Caki2 (cell line): ENCODE data around the gene IL4I1. TPM values are rescaled to one million over a fixed set of nuclear protein-coding genes. Genes with fewer than 3 reads are reported as not detected.
A peak's percentile ranks its signal among the peaks of the same experiment; 100 is the strongest.

ENCODE experiments used
- DNase-seq: peaks from one replicate; pipeline ENCODE4 v3.0.0-alpha.2; 2015; ENCODE audit warnings: low read depth
- in situ Hi-C: cut with HindIII; loops from 2 replicates; pipeline ENCODE4 v1.10.0; 2016; ENCODE audit warnings: low sequenced_read_pairs, low pct_unique_long_range_greater_than_20kb, mixed read lengths
- total RNA-seq: library from RNA; depleted of rRNA; stranded (reverse); fragments of >200 nt; shearing (Covaris generic); gene quantifications from 2 replicates; pipeline ENCODE4 v1.2.3, GENCODE V29; 2014; ENCODE audit warnings: low replicate concordance

IL4I1 gene
- total RNA-seq, 1 experiment from 2014 or later = 8.9 TPM

DNA sequence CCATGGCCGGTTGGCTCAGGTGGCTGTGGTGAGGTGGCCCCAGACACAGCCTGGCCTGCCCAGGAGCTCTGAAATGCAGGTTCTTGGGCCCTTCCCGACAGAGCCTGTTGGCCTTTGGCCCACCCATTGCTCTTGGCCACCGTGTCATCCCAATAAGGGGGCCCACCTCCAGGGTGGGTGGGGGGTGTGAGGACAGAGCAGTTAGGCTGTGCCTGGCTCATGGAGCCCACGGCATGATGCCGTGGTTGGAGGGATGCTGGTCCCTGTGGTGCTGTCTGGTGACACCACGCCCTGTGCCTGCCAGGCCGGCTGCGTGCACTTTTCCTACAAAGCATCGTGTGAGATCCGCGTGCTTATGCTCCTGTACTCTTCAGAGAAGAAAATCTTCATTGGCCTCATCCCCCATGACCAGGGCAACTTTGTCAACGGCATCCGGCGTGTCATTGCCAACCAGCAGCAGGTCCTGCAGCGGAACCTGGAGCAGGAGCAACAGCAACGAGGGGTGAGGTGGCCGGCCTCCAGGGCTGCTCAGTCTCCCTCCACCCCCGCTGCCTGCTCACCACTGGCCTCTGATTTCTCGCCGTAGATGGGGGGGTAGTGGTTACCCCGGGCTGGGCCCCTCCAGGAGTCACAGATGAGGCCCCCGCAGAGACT is 36.9 kb downstream of the IL4I1 start:
- DNase-seq = no peak
- in situ Hi-C loops = no loop called here

DNA sequence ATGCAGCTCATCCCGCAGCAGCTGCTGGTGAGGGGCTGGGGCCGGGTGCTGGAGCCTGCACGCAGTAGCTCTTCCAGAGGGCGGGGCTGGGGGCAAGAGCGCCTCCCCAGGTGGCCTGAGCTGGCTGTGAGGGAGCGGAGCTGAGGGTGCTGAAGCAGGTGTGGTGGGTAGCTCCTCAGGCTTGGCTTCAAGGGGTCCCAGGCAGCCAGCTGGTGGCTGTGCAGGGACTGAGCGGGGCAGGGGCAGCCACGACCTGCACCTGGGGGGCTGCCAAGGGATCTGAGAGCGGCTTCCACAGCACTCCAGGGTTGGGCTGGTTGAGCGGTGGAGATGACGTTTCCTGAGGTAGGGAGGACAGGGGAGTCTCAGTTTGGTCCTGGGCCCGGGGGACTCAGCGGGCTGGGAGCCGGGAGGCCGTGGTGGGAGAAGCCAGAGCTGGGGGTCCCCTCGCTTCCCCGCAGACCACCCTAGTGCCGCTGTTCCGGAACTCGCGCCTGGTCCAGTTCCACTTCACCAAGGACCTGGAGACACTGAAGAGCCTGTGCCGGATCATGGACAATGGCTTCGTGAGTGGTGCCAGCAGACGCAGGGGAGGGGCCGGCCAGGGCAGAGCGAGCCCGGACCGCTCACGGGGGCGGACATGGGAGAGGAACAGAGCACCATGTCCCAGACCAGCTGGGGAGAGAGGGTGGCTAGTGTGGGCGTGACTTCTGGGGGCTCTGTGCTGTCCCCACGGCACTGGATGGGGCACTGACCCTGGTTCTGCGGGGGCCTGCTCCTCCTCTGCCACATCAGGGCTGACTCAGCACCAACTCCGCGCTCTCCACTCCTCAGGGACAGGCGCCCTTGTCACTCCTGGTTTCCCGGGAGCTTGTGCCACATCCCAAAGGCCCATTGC is 38.4 kb downstream of the IL4I1 start:
- no peak for DNase-seq

DNA sequence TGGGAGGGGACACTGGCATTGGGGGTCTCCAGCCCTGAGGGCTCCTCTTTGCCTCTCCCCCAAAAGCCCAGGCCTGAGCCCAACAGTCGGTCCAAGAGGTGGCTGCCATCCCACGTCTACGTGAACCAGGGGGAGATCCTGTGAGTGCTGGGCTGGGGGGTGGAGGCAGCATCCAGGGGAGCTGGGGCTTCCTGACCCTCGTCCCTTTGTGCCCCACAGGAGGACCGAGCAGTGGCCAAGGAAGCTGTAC is 38.9 kb downstream of the IL4I1 start:
- DNase-seq = no peak
- in situ Hi-C loops = no loop called here

More for the DNA sequence above, 38.4 kb downstream of the IL4I1 start:
- in situ Hi-C loops = no loop called here

DNA sequence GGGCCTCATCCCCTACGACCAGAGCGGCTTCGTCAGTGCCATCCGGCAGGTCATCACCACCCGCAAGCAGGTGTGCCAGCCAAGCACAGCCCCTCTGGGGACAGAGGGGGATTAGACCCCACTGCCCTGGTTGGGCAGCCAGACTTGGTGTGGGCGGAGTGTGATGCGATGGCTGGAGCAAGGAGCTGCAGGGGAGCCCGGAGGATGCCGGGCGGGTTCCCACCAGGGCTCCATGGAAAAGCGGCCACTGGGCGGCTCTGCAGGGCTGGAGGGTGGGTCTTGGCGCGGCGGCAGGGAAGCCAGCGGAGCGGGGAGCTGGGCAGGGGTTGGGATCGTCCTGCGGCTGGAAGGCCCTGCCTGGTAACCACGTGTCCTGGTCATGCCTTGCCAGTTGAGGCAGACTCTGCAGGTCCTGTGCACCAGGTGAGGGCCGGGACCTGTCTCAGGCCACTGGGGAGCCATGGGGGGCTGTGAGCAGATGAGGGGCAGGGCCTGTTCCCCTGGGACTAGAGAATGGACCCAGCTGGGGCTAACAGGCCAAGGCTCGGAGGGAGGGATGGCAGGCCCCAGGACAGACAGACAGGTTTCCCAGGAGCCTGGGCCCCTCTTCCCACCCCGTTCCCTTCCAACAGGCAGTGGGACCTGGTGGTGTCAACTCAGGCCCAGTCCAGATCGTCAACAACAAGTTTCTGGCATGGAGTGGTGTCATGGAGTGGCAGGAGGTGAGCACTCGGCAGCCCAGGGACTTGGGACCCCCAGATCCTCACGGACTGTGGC is 39.4 kb downstream of the IL4I1 start:
- DNase-seq = no peak
- in situ Hi-C loops = no loop called here

DNA sequence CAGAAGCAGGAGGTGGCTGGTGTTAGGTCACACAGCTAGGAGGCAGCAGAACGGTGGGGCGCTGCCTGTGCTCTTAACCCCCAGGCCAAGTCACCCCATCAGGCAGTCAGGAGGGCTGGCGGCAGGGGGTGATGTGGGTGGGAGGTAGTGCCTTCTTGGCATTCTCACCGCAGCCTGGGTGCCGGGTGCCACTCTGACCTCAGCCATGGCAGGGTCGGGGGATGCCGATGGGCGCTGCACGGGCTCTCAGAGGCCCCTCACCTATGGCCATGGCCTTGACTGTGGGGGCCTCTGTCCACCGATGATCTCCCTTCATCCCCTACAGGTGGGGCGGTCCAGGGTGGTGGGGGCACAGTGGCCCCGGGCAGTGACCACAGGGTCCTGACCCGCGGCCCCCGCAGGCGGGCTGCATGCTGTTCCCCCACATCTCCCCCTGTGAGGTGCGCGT is 40.1 kb downstream of the IL4I1 start:
- in situ Hi-C loops = no loop called here
- no peak for DNase-seq

DNA sequence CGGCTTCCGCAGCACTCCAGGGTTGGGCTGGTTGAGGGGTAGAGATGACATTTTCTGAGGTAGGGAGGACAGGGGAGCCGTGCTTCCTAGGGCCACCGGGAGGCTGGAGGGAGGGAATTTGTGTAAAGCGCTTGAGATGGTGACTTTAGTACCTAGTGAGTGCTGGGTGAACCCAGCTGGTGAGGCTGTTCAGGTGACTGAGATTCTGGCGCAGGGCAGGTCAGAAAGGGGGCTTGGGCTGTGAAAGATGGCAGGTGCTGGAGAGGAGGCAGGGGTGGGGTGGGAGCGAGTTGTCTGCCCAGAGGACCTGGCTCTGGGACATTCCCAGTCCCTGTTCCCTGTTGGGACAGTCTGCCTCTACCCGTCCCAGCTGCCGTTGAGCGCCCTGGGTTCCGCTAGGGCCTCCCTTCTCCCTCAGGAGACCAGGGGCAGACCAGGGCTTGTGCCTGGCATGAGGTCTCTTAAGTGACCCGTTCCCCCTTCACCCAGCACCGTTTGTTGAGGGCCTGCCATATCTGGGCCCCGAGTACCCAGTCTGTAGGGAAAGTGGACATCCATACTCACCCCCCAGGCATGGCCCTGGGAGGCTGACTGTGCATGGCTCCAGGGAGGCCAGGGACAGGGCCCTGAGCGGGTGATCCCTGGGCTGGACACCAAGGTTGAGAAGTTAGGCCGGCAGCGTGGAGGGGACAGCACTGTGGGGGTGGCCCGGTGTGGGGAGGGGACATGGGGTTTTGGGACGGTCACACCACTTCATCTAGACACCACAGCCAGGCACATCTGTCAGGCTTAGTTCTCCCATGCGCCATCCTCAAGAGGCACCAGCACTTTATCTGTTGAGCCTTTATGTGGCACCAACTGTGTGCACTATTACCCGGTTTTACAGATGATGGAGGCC is 40.8 kb downstream of the IL4I1 start:
- in situ Hi-C loops = no loop called here
- DNase-seq = no peak

DNA sequence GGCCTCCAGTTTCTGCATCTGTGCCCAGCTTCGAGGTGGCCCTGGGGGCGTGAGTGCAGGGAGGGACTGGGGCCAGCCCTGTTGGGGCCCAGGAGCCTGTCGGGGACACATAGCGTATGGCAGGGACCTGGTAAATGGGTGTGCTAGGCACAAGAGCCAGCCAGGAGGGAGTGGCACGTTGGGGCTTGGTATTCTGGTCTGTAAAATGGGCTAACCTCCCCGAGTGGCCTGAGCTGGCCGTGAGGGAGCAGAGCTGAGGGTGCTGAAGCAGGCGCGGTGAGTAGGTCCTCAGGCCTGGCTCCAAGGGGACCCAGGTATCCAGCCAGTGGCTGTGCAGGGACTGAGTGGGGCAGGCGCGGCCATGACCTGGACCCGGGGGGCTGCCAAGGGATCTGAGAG is 41.4 kb downstream of the IL4I1 start:
- in situ Hi-C loops = no loop called here
- no peak for DNase-seq

DNA sequence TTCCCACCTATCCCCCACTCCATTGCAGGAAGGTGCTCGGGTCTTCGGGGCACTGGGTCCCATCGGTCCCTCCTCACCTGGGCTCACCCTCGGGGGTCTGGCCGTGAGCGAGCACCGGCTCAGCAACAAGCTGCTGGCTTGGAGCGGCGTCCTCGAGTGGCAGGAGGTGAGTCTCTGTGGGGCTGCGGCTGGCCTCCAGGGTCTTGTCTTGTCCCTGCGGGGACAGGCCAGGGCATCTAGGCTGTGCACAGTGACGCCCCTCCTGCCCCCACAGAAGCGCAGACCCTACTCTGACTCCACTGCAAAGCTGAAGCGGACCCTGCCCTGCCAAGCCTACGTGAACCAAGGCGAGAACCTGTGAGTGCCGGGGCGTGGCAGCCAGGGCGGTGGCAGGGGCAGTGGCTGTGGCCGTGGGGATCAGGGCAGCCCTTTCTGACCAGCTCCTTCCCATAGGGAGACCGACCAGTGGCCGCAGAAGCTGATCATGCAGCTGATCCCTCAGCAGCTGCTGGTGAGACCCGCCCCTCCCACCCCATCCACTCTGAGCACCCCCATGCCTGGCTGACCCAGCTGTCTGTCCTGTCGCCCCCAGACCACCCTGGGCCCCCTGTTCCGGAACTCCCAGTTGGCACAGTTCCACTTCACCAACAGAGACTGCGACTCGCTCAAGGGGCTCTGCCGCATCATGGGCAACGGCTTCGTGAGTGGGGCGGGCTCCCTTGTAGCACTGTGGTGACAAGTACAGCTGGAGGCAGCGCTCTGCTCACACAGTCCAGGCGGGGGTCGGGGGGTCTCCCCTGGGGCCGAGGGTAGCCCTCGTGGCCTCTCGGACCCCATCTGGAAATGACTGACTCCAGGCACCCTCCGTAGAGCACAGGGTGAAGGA is 42.1 kb downstream of the IL4I1 start:
- in situ Hi-C loops = no loop called here

DNA sequence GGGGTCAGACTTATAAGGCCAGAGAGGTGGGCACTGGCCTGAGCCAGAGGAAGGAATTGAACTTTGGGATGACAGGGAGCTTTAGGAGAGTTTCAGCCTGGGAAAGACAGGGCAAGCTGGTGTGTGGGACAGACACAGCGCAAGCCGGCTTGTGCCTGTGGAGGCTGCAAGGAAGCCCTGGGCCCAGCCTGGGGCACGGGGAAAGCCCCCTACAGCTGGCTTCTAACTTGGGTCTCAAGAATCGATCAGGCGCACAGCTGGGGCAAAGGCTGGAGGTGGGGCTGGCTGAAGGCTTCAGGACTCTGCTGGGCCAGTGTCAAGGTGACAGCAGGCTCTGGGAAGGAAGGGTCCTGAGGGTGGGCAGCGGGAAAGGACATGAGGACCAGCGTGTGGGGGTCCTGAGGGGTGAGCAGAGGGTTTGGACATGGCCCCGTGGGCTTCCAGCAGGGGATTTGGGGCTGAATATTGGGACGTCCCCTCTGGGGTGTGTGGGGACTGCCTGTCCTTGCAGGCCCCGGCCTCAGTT is 42.8 kb downstream of the IL4I1 start:
- no peak for DNase-seq
- in situ Hi-C loops = no loop called here

More for the DNA sequence above, 42.1 kb downstream of the IL4I1 start:
- DNase-seq = no peak

DNA sequence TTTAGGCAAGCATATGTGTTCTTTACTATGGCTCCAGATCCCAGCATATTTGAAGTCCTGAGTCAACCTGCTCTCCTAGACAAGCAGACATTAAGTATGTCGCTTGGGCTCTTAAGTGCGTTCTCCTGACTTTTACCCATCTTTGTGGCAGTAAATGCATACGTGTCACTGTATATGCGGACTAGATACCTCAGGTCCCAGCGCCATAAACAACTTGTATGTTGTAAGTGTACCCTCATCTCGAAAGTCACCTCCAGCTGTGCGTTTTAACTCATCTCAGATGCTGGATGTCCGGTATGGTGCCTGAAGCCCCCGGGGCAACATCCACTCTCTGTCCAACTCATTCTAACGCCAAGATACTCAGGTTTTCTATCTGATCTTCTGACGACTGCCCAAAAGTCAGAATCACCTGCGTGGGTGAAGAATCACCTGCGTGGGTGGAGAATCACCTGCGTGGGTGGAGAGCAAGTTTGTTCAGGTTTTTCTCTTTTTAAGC is 44.0 kb downstream of the IL4I1 start:
- in situ Hi-C loops = no loop called here
- no peak for DNase-seq

DNA sequence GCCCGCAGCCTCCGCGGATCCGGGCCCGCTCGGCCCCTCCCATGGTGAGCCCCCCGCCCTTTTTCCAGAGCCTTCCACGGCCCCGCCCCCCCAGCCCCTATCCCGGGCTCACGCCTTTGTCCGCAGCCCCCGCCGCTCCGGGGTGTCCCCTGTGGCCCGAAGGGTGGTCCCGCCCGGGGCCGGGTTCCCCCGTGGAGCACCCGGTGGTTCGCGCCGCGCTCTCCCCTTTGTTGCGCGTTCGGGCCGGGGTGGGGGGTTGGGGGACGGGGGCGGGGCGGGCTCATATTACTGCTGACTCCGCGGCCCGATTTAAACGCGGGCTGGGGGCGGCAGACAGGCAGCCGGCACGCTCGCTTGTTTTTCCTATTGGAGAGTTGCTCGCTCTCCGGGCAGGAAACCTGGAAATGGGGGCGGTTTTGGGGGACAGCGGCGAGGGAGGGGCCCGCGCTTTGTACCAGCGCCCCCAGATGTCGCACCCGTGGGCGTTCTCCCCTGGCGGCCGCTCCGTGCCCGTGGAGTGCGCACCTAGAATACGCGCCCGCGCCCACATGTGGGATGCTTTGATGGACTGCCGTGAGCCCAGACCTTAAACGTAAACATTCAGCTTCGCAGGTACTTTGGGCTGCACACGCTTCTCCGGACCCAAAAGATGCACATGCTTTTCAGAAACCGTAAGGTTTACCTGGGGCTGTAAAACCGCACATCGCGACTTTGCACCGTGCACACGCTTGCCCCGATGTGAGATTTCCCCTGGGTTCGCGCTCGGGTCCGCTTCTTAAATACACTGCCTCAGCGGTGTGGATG is 45.0 kb downstream of the IL4I1 start:
- in situ Hi-C loops = no loop called here
- no peak for DNase-seq

DNA sequence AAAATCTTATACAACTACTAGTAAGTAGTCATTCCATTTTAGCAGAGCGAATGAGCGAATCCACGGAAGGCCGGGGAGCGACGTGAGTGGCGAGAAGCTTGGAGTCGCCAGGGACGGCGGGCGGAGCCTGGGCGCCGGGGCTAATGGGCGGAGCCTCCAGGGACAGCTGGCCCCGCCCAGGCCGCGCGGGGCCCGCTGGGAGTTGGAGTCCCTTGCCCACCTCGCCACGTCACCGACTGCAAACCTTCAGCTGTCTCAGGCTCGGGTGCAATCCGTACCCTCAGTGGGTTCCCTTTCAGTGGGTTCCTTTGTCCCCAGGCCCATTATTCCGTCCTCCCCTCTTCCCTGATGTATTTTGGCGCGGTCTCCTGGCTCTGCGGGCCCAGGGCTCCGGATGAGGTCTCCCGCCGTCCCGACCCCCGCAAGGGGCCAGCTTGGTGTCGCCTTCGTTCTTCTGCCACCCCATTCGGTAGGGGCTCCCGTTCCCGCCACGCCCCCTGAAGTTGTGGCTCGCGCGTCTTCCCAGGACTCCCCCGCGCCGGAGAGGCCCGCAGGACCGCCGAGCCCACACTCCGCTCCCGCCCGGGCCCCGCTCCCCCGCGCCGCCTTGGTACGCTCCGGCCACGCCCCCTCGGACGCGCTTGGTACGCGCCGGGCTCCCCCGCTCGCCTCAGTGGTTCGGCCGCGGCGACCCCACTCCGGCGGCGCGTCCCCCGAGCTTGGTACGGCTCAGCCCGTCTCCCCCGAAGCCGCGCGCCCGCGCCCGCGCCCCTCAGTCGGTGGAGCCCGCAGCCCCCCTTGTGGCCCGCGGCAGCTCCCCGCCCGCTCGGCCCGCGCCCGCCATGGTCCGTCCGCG is 46.0 kb downstream of the IL4I1 start, which contains the start of gene PTOV1:
Gene PTOV1 (plus strand): TSS at position 673 of the 856 bp plus-strand sequence.
- DNase-seq = peak; percentile 92
- in situ Hi-C loops = no loop called here

DNA sequence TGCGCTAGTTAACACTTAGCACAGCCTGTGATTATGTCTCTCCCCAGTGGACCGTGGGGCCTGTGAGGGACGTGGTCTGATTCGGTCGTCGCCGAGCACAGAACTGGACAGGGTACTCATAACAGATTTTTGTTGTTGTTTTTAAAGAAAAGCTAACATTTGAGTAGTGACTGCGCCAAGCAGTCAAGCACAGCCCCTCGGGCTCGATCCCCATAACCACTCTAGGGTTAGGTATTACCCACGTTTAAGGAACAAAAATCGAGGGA is 46.5 kb downstream of the IL4I1 start:
- no peak for DNase-seq
- in situ Hi-C loops = no loop called here

DNA sequence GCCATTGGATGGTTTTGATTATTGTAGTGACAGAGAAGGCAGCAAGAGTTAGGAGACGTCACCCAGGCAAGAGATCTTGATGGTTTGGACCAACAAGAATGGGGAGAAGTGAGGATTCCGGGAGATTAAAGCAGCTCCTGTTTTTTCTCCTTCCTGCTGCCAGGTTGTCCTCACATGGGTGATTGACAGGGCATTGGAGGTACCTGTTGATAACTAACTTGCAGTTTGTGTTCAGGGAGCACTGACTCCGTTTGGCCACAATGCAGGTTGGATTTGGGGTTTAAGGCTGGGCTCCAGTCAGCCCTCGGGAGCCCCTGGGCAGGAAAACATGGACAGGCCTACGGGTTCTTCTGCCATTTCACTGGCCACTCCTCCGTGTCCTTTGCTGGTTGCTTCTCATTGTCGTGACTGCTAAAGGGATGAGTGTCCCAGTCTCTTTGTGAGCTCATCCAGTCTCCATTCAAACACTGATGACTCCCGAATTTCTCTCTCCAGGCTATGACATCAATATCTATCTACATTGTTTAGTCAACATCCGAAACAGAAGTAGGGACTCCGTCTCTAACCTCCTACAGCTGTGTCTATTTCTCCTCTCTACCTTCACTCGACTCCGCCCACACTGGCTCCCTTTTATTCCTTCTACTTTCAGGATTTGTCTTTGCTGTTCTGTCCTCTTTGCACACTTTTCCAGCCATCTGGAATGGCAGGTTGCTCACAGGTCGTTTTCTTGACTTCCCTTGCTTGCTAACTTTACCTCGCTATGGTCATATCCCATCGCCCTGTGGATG is 47.1 kb downstream of the IL4I1 start:
- in situ Hi-C loops = no loop called here
- peak; percentile 19 for DNase-seq

DNA sequence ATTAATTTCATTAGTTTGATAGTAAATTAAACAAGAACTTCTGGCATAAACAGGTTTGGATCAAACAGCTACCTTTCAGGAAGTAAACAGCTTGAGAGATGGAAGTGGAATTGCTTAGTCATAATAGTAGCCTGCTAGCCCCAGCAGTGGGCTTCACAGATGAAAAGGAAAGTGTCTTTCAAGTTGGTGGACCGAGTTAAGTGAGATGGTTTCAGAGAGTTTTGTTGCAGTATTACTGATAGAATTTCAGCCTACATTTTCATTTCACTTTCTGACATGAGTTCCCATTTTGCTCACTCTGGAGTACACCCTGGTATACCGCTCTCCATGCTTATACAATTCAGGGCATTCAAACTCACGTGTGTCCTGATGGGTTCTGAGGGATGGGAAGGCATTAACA is 47.7 kb downstream of the IL4I1 start:
- in situ Hi-C loops = no loop called here

More for the DNA sequence above, 47.7 kb downstream of the IL4I1 start:
- DNase-seq = no peak
